Measurements from ENCODE around the gene LMX1A. TPM values are rescaled to one million over a fixed set of nuclear protein-coding genes. Genes with fewer than 3 reads are reported as not detected.
A peak's percentile ranks its signal among the peaks of the same experiment; 100 is the strongest.

LMX1A gene
- total and polyA plus RNA-seq, 9 of the 15 experiments (the other 6 are each of a cell fraction or from before 2014, with no cell fraction given): not detected

DNA sequence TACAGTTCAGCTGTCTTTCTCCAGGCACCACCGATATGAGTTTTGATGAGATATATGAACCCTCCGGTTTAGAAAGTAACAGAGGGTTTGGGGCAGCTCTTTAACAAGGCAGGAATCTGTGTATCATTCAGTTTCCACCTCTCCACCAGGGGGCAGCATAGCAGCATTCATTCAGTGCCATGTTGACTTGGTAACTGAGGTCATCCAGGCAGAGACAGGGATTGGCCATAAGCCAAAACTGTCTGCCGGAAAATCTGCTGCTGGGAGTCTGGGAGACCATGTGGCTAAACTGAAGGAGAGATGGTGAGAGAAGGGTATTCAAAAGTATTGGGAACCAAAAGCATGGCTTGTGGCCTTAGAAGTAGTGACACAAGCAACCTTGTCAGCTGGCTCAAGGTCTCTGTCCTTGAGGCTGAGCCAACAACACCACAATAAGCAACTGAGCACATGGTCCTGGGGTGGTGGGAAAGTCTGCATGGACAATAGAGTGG lies 98.5 kb downstream of the LMX1A start:
- in situ Hi-C loops (cut with MboI) (no loop called here), intact Hi-C loops (cut with micrococcal nuclease) (loop anchor here (1.0 to 10.0 kb wide), 3 partner anchors 111 to 335 kb away; no protein-coding TSS in a partner anchor)
- Histone ChIP-seq H3K4me3 (no peak overlapping the region), H4K20me1 (replicated peaks; ENCODE audit: control insufficient read depth, insufficient read depth, low read length) (no peaks in the 10 kb centered on the region), H3K4me1 (replicated peaks in 1 of 2; ENCODE audit: control insufficient read depth in 2 of 2, insufficient read depth in 2 of 2, low read length in 2 of 2) (no peaks in the 10 kb centered on the region), H3K36me3 (ENCODE audit: control insufficient read depth, insufficient read depth, low read length) (no peaks in the 10 kb centered on the region), H3K27me3 (ENCODE audit: control insufficient read depth in 2 of 2, insufficient read depth in 2 of 2, low read length in 2 of 2) (no peaks in the 10 kb centered on the region; a peak in 1 of 5 replicates), H3K9me1 (ENCODE audit: control insufficient read depth, insufficient read depth, low read length) (no peaks in the 10 kb centered on the region), H3K4me2 (ENCODE audit: insufficient read depth, low read length) (no peak overlapping the region), H3K79me2 (ENCODE audit: control insufficient read depth, insufficient read depth, low read length) (no peaks in the 10 kb centered on the region), H3K9ac (ENCODE audit: insufficient read depth in 1 of 2, low read depth in 2 of 2, low read length in 2 of 2) (no peak overlapping the region), H3K27ac (ENCODE audit: extremely low read depth, low read depth, low read length) (no peak overlapping the region), H2AFZ (ENCODE audit: low read depth, low read length) (no peak overlapping the region), H3K9me3 (replicated peaks; ENCODE audit: control insufficient read depth, insufficient read depth, low read depth, low read length) (no peaks in the 10 kb centered on the region)
- POLR2A ChIA-PET: interaction anchor here (0.6 kb wide), 2 partner anchors 14 to 49 kb away, joined by 3 to 4 read pairs; no protein-coding TSS in a partner anchor
- CTCF ChIA-PET (ENCODE audit: low intra/inter-chr PET ratio): interaction anchor here (0.5 to 1.4 kb wide), 2 partner anchors 336 to 777 kb away, joined by 3 to 4 read pairs; no protein-coding TSS in a partner anchor
- BruUV-seq (replicated peaks): no TSS peak
- 0% methylated on average over 3 of the region's 3 CpGs for WGBS (ENCODE audit: insufficient coverage, low coverage, missing lambda C conversion rate)
- ATAC-seq: peak; percentile 95
- FAIRE-seq: peak; percentile 95
- peak; percentile 74 to 79 (median 77) for DNase-seq (ENCODE audit: extremely low read depth in 1 of 4, low spot score in 3 of 4)
- TF ChIP-seq, protein P1, sequence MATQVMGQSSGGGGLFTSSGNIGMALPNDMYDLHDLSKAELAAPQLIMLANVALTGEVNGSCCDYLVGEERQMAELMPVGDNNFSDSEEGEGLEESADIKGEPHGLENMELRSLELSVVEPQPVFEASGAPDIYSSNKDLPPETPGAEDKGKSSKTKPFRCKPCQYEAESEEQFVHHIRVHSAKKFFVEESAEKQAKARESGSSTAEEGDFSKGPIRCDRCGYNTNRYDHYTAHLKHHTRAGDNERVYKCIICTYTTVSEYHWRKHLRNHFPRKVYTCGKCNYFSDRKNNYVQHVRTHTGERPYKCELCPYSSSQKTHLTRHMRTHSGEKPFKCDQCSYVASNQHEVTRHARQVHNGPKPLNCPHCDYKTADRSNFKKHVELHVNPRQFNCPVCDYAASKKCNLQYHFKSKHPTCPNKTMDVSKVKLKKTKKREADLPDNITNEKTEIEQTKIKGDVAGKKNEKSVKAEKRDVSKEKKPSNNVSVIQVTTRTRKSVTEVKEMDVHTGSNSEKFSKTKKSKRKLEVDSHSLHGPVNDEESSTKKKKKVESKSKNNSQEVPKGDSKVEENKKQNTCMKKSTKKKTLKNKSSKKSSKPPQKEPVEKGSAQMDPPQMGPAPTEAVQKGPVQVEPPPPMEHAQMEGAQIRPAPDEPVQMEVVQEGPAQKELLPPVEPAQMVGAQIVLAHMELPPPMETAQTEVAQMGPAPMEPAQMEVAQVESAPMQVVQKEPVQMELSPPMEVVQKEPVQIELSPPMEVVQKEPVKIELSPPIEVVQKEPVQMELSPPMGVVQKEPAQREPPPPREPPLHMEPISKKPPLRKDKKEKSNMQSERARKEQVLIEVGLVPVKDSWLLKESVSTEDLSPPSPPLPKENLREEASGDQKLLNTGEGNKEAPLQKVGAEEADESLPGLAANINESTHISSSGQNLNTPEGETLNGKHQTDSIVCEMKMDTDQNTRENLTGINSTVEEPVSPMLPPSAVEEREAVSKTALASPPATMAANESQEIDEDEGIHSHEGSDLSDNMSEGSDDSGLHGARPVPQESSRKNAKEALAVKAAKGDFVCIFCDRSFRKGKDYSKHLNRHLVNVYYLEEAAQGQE (IDR thresholded peaks at IDR 0.05; ENCODE audit: borderline replicate concordance): peak; percentile 42; the same call in 1 of the 2 replicates
- TF ChIP-seq, protein P1 (CRISPR knock-in tag; IDR thresholded peaks at IDR 0.05; ENCODE audit: low read depth): no peak
- TF ChIP-seq SLC30A9 (CRISPR knock-in tag; IDR thresholded peaks at IDR 0.05) (no peak), FOXK2 (conservative IDR thresholded peaks at IDR 0.05 in 1 of 2, IDR thresholded peaks at IDR 0.05 in 1 of 2; ENCODE audit: low read depth in 2 of 2) (peak; percentile 39 to 63; a peak in 1 of 4 replicates), TAF15 (IDR thresholded peaks at IDR 0.05; ENCODE audit: low read depth, low read length) (no peak), POLR2A (conservative IDR thresholded peaks at IDR 0.05) (no peak), CBX5 (IDR thresholded peaks at IDR 0.05; ENCODE audit: borderline replicate concordance, low read depth) (no peak), SETDB1 (IDR thresholded peaks at IDR 0.05; ENCODE audit: low read length) (no peak), ZNF77 (CRISPR knock-in tag; IDR thresholded peaks at IDR 0.05) (no peak), DIDO1 (tag; IDR thresholded peaks at IDR 0.05; ENCODE audit: low read depth) (no peak), SMC3 (conservative IDR thresholded peaks at IDR 0.05; ENCODE audit: insufficient read depth, low read depth, low read length) (peak; percentile 52; the same call in 1 of the 2 replicates)
- TF ChIP-seq, protein P2, sequence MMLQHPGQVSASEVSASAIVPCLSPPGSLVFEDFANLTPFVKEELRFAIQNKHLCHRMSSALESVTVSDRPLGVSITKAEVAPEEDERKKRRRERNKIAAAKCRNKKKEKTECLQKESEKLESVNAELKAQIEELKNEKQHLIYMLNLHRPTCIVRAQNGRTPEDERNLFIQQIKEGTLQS (IDR thresholded peaks at IDR 0.05): 0 out of 2 replicates have a peak, but pooled peaks have one; percentile 22
- TF ChIP-seq, protein P2 (CRISPR knock-in tag; conservative IDR thresholded peaks at IDR 0.05): no peak
